Astrocyte of the spinal cord (primary cell): ENCODE results near the gene GOLT1B.

Source experiments
- DNase-seq: peaks from one replicate; pipeline ENCODE4 v3.0.0; 2011; ENCODE audit warnings: low read depth, low spot score
- H3K4me3 ChIP-seq: 2 replicates; pipeline ENCODE4 v1.5.1; 2011; ENCODE audit warnings: low read depth, mild to moderate bottlenecking, low read length, moderate library complexity
- in situ Hi-C: cut with HindIII; loops from 2 replicates; pipeline ENCODE4 v1.10.0; 2017; ENCODE audit warnings: low sequenced_read_pairs
- TF ChIP-seq, protein P1 (sequence below): IDR thresholded peaks from 2 replicates; pipeline ENCODE4 v1.5.1; 2012; ENCODE audit warnings: low read depth, mild to moderate bottlenecking, low read length, inconsistent platforms

The GOLT1B gene

DNA sequence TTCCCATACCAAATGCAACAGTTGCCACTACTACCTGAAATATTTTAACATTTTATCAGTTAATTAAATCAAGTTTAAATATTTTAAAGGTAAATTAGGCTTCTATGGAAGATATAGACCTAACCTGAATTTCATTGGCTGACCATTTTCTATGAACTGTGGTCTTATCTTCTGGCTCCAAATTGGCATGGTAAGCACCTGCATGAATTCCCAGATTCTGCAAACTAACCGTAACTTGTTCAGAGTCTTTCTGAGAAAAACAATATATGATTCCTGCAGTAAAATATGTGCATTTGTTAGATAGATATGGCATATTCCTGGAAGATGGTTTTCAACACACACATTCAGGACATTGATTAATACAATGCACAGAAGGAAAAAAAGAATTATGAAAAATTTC is 26.0 kb upstream of the GOLT1B start:
- DNase-seq: no peak
- in situ Hi-C loops: no loop called here
- TF ChIP-seq, protein P1, sequence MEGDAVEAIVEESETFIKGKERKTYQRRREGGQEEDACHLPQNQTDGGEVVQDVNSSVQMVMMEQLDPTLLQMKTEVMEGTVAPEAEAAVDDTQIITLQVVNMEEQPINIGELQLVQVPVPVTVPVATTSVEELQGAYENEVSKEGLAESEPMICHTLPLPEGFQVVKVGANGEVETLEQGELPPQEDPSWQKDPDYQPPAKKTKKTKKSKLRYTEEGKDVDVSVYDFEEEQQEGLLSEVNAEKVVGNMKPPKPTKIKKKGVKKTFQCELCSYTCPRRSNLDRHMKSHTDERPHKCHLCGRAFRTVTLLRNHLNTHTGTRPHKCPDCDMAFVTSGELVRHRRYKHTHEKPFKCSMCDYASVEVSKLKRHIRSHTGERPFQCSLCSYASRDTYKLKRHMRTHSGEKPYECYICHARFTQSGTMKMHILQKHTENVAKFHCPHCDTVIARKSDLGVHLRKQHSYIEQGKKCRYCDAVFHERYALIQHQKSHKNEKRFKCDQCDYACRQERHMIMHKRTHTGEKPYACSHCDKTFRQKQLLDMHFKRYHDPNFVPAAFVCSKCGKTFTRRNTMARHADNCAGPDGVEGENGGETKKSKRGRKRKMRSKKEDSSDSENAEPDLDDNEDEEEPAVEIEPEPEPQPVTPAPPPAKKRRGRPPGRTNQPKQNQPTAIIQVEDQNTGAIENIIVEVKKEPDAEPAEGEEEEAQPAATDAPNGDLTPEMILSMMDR: no peak

DNA sequence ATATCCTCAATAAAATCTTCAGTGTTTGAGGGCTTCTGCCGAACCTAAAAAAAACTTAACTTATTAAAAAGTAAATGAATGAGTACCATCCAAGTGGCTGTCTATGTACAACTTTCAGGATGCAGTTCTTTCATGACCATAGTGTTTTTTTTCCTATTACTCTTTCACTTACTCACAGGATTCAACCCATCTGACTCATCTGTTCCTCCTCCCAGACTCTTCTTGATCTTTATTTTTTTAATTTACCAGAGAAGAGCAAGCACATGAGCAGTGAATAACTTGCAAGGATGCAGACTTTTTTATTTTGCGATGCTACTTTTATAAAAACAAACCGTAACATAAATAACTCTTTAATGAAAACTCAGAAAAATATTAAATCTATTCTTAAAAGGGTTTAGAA is 24.6 kb upstream of the GOLT1B start:
- no peak overlapping the region for H3K4me3 ChIP-seq
- in situ Hi-C loops: no loop called here
- DNase-seq: peak; percentile 75
- TF ChIP-seq, protein P1: no peak

More for the DNA sequence above, 26.0 kb upstream of the GOLT1B start:
- H3K4me3 ChIP-seq: no peak overlapping the region

DNA sequence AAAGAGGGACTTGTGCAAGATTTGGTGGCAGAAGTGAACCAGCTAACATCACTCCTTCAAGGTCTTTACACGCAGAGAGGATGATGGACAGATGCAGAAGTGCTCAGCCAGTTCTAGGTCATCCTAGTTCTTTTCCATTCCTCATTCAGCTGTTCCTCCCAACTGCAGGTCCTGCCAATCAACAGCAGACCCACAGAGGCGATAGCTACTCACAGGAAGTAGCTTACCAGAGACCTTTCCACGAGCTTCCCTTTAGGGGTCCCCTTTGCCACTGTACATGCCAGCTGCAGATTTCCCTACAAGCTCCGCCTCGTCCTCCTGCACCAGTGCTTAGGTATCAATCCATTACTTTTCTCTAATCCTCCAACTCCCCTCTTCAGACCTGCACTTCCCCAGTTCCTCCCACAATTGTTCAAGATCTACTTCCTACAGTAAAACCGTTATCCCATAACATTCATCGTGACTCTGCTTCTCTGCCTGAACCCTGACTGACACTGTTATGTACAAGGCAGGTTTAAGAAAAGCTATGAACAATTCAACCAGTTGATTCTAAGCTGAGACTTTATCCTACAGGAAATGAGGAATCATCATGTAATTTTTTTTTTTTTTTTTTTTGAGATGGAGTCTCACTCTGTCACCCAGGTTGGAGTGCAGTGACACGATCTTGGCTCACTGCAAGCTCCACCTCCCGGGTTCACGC is 22.7 kb upstream of the GOLT1B start:
- no peak overlapping the region for H3K4me3 ChIP-seq
- no peak for DNase-seq
- TF ChIP-seq, protein P1: no peak
- in situ Hi-C loops: no loop called here

DNA sequence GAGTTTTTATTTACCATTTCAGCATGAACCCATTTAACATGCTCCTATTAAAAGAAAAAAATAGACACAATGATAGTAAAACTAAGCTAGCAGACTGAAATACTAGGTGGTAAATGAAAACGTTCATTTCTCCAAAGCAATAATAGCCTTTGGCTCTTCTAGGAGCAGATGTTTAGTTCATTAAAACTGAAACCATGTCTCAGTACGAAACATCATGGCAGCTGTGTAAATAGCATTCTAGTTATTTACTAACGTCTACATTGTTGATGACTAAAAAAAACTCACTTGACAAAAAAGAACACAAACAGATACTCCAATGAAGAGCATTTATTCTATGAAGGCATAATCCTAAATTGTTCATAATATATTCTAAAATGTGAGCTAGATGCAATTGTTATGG is 18.1 kb upstream of the GOLT1B start:
- in situ Hi-C loops: no loop called here
- no peak overlapping the region for H3K4me3 ChIP-seq
- DNase-seq: no peak
- TF ChIP-seq, protein P1: no peak

GRCh38 chr12:21485998-21486397 is 15.6 kb upstream of the GOLT1B start:
- H3K4me3 ChIP-seq: no peak overlapping the region
- DNase-seq: no peak
- TF ChIP-seq, protein P1: no peak
- in situ Hi-C loops: no loop called here

- no peak for DNase-seq
- TF ChIP-seq, protein P1: no peak
- peak overlapping the region; percentile 80 for H3K4me3 ChIP-seq
- in situ Hi-C loops: no loop called here
Measured at GRCh38 chr12:21499765-21500164, 1.8 kb upstream of the GOLT1B start.
